GM12864 (cell line): ENCODE results near the gene PIGQ.
A peak's percentile ranks its signal among the peaks of the same experiment; 100 is the strongest.

Experiments used
- DNase-seq: peaks from one replicate; pipeline ENCODE4 v3.0.0-alpha.2; 2011; ENCODE audit warnings: low read depth
- H3K4me3 ChIP-seq: 2 replicates; pipeline ENCODE4 v1.5.1; 2011; ENCODE audit warnings: mild to moderate bottlenecking, low read depth, low read length, control low read depth
- CTCF ChIP-seq: IDR thresholded peaks from 2 replicates; pipeline ENCODE4 v1.5.1; 2011; ENCODE audit warnings: low read depth, mild to moderate bottlenecking, moderate library complexity, low read length, control low read depth, inconsistent platforms; ENCODE audit errors: missing control alignments

Gene PIGQ

DNA sequence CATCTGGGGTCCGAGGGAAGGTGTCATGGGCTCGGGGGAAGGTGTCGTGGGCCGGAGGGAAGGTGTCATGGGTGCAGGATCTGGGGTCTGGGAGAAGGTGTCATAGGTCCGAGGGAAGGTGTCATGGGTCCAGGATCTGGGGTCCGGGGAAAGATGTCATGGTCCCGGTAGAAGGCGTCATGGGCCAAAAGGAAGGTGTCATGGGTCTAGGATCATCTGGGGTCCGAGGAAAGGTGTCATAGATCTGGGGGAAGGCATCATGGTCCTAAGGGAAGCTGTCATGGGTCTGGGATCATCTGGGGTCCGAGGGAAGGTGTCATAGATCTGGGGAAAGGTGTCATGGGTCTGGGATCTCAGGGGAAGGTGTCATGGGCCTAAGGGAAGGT lies 21.0 kb downstream of the PIGQ start:
- H3K4me3 ChIP-seq: peak overlapping the region; percentile 63
- TF ChIP-seq CTCF: no peak
- no peak for DNase-seq

DNA sequence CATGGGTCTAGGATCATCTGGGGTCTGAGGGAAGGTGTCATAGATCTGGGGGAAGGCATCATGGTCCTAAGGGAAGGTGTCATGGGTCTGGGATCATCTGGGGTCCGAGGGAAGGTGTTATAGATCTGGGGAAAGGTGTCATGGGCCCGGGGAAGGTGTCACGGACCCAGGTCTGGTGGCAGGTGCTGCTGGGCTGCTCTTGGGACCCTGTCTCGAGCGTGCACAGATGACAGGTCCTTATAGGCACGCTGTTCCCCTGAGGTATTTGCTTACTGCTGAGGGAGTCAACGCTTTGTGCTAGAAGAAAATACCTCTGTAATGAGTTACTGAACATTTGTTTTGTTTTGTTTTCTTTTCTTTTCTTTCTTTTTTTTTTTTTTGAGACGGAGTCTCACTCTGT lies 21.5 kb downstream of the PIGQ start:
- no peak for TF ChIP-seq CTCF
- peak overlapping the region; percentile 63 for H3K4me3 ChIP-seq
- DNase-seq: no peak

- DNase-seq: no peak
- H3K4me3 ChIP-seq: no peak overlapping the region
- TF ChIP-seq CTCF: no peak
Observed at GRCh38 chr16:591892-592517, 22.2 kb downstream of the PIGQ start.

- no peak for DNase-seq
- H3K4me3 ChIP-seq: no peak overlapping the region
- peak; percentile 58 for TF ChIP-seq CTCF
Observed at GRCh38 chr16:592518-593306, 22.9 kb downstream of the PIGQ start.

DNA sequence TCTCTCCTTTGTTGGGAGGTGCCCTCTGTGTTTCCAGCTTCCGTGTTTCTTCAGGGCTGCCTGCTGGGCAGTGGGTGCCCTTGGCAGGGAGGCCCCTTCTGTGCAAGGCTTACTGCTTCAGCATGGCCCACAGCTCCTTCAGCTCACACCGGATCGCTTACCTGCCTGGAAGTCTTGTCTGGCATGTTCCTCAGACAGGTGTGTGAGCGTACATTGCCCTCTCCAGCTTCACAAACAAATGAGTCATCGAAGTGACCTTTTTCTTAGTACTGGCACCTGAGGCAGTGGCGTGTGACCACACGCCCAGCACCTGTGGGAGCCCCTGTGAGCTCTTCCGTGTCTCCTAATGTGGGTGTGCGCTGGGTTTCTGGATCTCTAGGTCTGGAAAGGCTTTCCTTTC lies 23.6 kb downstream of the PIGQ start:
- no peak for DNase-seq
- no peak overlapping the region for H3K4me3 ChIP-seq
- TF ChIP-seq CTCF: no peak

GRCh38 chr16:593807-594206 lies 24.0 kb downstream of the PIGQ start:
- TF ChIP-seq CTCF: no peak
- DNase-seq: no peak
- H3K4me3 ChIP-seq: no peak overlapping the region
